HEK293T (cell line): ENCODE results near the gene TES.
A peak's percentile ranks its signal among the peaks of the same experiment; 100 is the strongest.

Experiments
- CTCF ChIA-PET: fragments of 350-600 bp; formaldehyde crosslinking; extraction: SDS; loops from one replicate; lab custom pipeline; 2021; ENCODE audit warnings: antibody characterized with exemption, inconsistent platforms; lab: Yijun Ruan, JAX
- POLR2A ChIA-PET: fragments of 350-600 bp; formaldehyde crosslinking; extraction: SDS; loops from one replicate; lab custom pipeline; 2020; ENCODE audit warnings: antibody characterized with exemption, inconsistent platforms; lab: Yijun Ruan, JAX
- DNase-seq: peaks from one replicate; pipeline ENCODE4 v3.0.0; 2012; ENCODE audit warnings: mixed read lengths; ENCODE audit errors: extremely low spot score
- ARNT ChIP-seq: fragments of 450-650 bp; IDR thresholded peaks from 2 replicates; pipeline ENCODE4 v1.6.1; 2017; ENCODE audit warnings: mild to moderate bottlenecking
- BHLHE40 ChIP-seq: fragments of 450-650 bp; IDR thresholded peaks from 2 replicates; pipeline ENCODE4 v1.6.1; 2016; ENCODE audit warnings: mild to moderate bottlenecking, moderate library complexity, borderline replicate concordance
- CTBP1 ChIP-seq: fragments of 450-650 bp; IDR thresholded peaks from 2 replicates; pipeline ENCODE4 v1.6.1; 2016; ENCODE audit warnings: borderline replicate concordance
- FOXA1 ChIP-seq: fragments of 450-650 bp; IDR thresholded peaks from 2 replicates; pipeline ENCODE4 v1.6.1; 2016; ENCODE audit warnings: mild to moderate bottlenecking
- FOXK2 ChIP-seq: fragments of 450-650 bp; IDR thresholded peaks from 2 replicates; pipeline ENCODE4 v1.6.1; 2016; ENCODE audit warnings: mild to moderate bottlenecking
- HDGF ChIP-seq: fragments of 450-650 bp; IDR thresholded peaks from 2 replicates; pipeline ENCODE4 v1.6.1; 2017; ENCODE audit warnings: antibody characterized with exemption, borderline replicate concordance
- L3MBTL2 ChIP-seq: fragments of 450-650 bp; conservative IDR thresholded peaks from 2 replicates; pipeline ENCODE4 v1.6.1; 2016; ENCODE audit warnings: mild to moderate bottlenecking
- LEF1 ChIP-seq: fragments of 450-650 bp; IDR thresholded peaks from 2 replicates; pipeline ENCODE4 v1.6.1; 2017; ENCODE audit warnings: mild to moderate bottlenecking, borderline replicate concordance
- NFRKB ChIP-seq: fragments of 450-650 bp; IDR thresholded peaks from 2 replicates; pipeline ENCODE4 v1.6.1; 2016; ENCODE audit warnings: mild to moderate bottlenecking, moderate library complexity
- SP1 ChIP-seq: fragments of 450-650 bp; IDR thresholded peaks from 2 replicates; pipeline ENCODE4 v1.6.1; 2017
- SUZ12 ChIP-seq: fragments of 450-650 bp; IDR thresholded peaks from 2 replicates; pipeline ENCODE4 v1.6.1; 2016; ENCODE audit warnings: mild to moderate bottlenecking
- TARDBP ChIP-seq: fragments of 450-650 bp; IDR thresholded peaks from 2 replicates; pipeline ENCODE4 v1.6.1; 2016
- ZNF384 ChIP-seq: fragments of 450-650 bp; IDR thresholded peaks from 2 replicates; pipeline ENCODE4 v1.6.1; 2016
- TF ChIP-seq, protein P1 (sequence below): fragments of 450-650 bp; IDR thresholded peaks from 2 replicates; pipeline ENCODE4 v1.6.1; 2016

TES gene, protein sequence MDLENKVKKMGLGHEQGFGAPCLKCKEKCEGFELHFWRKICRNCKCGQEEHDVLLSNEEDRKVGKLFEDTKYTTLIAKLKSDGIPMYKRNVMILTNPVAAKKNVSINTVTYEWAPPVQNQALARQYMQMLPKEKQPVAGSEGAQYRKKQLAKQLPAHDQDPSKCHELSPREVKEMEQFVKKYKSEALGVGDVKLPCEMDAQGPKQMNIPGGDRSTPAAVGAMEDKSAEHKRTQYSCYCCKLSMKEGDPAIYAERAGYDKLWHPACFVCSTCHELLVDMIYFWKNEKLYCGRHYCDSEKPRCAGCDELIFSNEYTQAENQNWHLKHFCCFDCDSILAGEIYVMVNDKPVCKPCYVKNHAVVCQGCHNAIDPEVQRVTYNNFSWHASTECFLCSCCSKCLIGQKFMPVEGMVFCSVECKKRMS

DNA sequence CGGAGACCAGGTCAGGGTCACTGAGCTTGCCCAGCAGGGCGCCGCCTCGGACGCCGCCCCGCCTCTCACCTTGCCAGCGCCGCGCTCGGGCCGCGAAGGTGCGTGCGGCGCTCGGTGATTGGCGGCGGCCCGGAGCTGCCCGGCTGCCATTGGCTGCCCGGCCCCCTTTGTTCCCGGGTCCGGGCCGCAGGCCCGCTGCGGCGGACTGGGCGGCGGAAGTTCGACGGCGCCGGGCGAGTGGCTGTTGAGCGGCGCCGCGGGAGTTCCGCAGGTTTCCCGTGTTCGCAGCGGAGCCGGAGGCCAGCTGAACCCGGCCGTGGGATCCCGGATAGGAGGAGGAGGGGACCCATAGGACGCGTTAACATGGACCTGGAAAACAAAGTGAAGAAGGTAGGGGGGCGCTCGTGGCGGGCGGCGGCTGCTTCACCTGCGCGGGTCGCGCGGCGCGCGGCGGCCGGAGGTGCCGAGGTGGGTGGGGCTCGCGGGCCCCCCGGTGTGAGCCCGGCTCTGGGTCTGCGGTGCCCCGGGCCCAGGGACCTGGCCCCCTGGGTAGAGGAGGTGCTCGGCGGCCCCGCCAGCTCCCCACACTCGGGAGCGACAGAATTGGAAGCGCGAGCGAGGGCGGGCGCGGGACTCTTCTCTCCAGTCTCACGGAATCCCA lies at the start of gene TES:
Gene TES (plus strand): TSS at position 195 of the 661 bp plus-strand sequence. CDS start 169 bp downstream, at position 364.
- CTCF ChIA-PET = interaction anchor here (0.6 to 1.0 kb wide), 6 partner anchors 9 to 337 kb away, joined by 3 to 6 read pairs (median 4); no protein-coding TSS in a partner anchor
- TF ChIP-seq BHLHE40 = no peak
- peak; percentile 67 for TF ChIP-seq L3MBTL2
- POLR2A ChIA-PET = interaction anchor here (0.9 to 2.3 kb wide), 8 partner anchors 9 to 25 kb away, joined by 3 to 25 read pairs (median 6); no protein-coding TSS in a partner anchor
- DNase-seq = peak; percentile 80

DNA sequence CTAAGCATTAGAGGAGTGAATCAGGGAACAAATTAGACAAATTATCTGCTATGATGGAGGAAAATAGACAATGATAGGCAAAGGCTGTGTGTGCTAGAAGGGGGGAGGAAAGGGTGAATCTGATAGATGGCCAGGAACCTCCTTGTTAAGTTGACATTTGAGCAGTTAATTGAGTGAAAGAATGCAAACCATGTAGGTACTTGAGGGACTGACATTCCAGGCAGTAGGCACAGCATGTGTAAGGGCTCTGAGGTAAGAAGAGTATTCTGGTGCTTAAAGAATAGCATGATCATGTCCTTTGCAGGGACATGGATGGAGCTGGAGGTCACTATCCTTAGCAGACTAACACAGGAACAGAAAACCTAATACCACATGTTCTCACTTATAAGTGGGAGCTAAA lies 48.6 kb upstream of the TES start:
- CTCF ChIA-PET = no interaction called here
- POLR2A ChIA-PET = no interaction called here
- DNase-seq = no peak
- TF ChIP-seq L3MBTL2 (no peak), CTBP1 (0 out of 2 replicates have a peak, but pooled peaks have one; percentile 22)

DNA sequence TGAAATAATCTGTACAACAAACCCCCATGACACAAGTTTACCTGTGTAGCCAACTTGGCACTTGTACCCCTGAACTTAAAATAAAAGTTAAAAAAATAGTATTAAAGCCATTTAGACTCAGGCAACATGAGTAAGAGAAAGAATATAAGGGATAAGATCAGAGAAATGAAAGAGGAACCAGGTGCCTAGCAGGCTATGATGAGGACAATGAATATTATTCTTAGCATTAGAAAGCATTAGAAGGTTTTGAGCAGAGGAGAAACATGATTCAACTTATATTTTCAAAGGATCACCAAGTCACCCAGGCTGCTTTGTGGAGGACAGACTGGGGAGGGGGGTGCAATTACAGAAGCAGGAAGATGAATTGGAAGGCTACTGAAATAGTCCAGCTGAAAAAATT lies 48.1 kb upstream of the TES start:
- ChIA-PET CTCF (no interaction called here), POLR2A (no interaction called here)
- TF ChIP-seq ARNT (no peak), FOXA1 (no peak), SP1 (no peak), ZNF384 (no peak), FOXK2 (no peak), L3MBTL2 (no peak), LEF1 (no peak)
- TF ChIP-seq, protein P1, sequence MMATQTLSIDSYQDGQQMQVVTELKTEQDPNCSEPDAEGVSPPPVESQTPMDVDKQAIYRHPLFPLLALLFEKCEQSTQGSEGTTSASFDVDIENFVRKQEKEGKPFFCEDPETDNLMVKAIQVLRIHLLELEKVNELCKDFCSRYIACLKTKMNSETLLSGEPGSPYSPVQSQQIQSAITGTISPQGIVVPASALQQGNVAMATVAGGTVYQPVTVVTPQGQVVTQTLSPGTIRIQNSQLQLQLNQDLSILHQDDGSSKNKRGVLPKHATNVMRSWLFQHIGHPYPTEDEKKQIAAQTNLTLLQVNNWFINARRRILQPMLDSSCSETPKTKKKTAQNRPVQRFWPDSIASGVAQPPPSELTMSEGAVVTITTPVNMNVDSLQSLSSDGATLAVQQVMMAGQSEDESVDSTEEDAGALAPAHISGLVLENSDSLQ = no peak
- no peak for DNase-seq

DNA sequence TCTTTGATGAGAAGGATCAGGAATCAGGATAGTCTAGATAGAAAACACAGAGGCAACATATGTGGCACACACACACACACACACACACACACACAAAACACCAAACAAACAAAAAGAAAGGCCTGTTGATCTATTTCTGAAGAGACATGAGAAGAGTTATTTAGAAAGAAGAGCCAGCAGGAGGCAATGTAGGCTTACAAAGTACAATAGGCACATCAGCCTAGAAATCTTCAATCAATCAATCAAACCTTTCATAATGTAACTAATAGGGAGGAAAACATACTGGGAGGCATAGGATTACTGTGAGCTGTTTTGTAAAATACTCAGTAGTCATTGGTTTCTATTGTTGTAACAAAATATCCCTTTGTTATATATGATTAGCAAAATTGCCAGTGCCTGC lies 47.3 kb upstream of the TES start:
- DNase-seq = no peak
- TF ChIP-seq FOXK2 (no peak), NFRKB (no peak), BHLHE40 (no peak), SP1 (no peak)
- TF ChIP-seq, protein P1 = peak; percentile 39; the same call in 1 of the 2 replicates
- POLR2A ChIA-PET = no interaction called here
- CTCF ChIA-PET = no interaction called here

DNA sequence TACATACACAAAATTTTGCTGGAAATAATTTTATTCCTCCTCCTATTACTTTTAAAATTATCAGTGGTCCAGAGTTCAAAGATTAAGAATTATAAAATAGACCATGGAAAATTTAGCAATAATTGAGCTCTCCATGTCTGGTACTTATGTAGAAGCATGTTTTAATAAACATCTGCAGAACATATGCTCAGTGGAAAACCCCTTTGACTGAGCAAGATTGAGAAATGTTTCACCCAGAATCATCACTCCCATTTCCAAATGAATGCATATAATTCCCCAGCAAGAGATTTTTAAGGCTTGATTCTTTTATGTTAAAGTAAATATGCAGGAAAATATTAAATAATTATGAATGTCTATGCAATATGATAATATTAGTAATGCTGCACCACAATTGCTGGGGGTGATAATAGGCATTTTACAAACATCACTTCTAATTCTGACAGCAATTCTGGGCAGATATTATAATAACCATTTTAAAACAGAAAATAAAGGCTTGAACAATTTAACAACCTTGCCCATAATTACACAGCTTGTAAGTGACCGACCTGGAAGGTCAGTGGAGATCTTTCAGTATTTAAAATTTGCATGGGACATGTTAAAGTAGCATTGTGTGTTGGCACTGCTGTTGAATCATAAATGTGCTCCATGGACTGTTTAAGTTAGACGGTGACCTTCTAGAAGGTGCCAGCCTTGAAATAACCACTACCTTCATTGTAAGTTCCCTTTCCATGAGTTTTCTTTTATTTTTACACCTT lies 45.6 kb upstream of the TES start:
- POLR2A ChIA-PET = no interaction called here

DNA sequence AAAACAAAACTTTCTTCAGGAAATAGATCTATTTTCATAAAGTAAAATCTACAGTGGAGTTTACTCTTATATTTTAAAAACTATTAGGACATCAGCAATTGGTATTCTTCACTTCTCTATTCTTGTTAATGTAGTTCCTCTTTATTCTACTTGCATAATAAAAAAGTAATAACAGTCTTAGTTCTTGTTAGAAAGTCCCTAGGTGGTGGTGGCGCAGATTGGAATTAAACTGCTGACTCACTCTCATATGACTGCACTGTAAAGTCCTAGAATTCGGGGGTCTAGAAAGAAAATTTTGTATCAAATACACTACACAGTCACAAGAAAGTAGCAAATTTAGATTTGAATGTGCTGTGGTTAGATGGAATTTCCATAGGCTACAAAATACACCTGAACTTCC lies 44.6 kb upstream of the TES start:
- TF ChIP-seq, protein P1 = no peak
- TF ChIP-seq TARDBP (no peak), LEF1 (no peak), CTBP1 (no peak), SP1 (no peak), HDGF (no peak), FOXK2 (no peak), SUZ12 (no peak), L3MBTL2 (no peak), BHLHE40 (no peak), FOXA1 (no peak), ZNF384 (no peak)

More for the DNA sequence above, 45.6 kb upstream of the TES start:
- TF ChIP-seq, protein P1 = no peak
- no peak for TF ChIP-seq NFRKB
- TF ChIP-seq BHLHE40 = no peak
- TF ChIP-seq ZNF384 = no peak
- no peak for TF ChIP-seq HDGF
- TF ChIP-seq LEF1 = no peak
- CTCF ChIA-PET = no interaction called here
- no peak for DNase-seq

More for the DNA sequence above, 44.6 kb upstream of the TES start:
- DNase-seq = no peak
- ChIA-PET CTCF (no interaction called here), POLR2A (no interaction called here)
